ENCODE data around the gene PGC.
A peak's percentile ranks its signal among the peaks of the same experiment; 100 is the strongest.

PGC gene

GRCh38 chr6:41731561-41732086 lies 15.6 kb downstream of the PGC start:
- no peak overlapping the region for H3K4me3 ChIP-seq (ENCODE audit: low read depth, low read length)
- peaks cover 31% of the 10 kb centered on the region for H3K4me1 ChIP-seq (ENCODE audit: control insufficient read depth, insufficient read depth, low read length)
- no peaks in the 10 kb centered on the region for H3K36me3 ChIP-seq (ENCODE audit: control insufficient read depth, insufficient read depth, low read length)
- H3K9ac ChIP-seq (ENCODE audit: low read depth, low read length): no peak overlapping the region
- H3K9me3 ChIP-seq (ENCODE audit: control insufficient read depth, insufficient read depth, low read length): no peaks in the 10 kb centered on the region
- H3K27me3 ChIP-seq (ENCODE audit: control insufficient read depth, insufficient read depth, low read length): no peaks in the 10 kb centered on the region

GRCh38 chr6:41730531-41731436 lies 16.4 kb downstream of the PGC start:
- H3K9me3 ChIP-seq (ENCODE audit: control insufficient read depth, insufficient read depth, low read length): no peaks in the 10 kb centered on the region
- H3K36me3 ChIP-seq (ENCODE audit: control insufficient read depth, insufficient read depth, low read length): no peaks in the 10 kb centered on the region
- no peak overlapping the region for H3K4me3 ChIP-seq (ENCODE audit: low read depth, low read length)
- H3K9ac ChIP-seq (ENCODE audit: low read depth, low read length): no peak overlapping the region
- peaks cover 28% of the 10 kb centered on the region for H3K4me1 ChIP-seq (ENCODE audit: control insufficient read depth, insufficient read depth, low read length)
- no peaks in the 10 kb centered on the region for H3K27me3 ChIP-seq (ENCODE audit: control insufficient read depth, insufficient read depth, low read length)

GRCh38 chr6:41729624-41730023 lies 17.6 kb downstream of the PGC start:
- Histone ChIP-seq H3K27me3 (ENCODE audit: control insufficient read depth, insufficient read depth, low read length) (no peaks in the 10 kb centered on the region), H3K4me1 (ENCODE audit: control insufficient read depth, insufficient read depth, low read length) (peaks cover 26% of the 10 kb centered on the region), H3K9ac (ENCODE audit: low read depth, low read length) (no peak overlapping the region), H3K36me3 (ENCODE audit: control insufficient read depth, insufficient read depth, low read length) (no peaks in the 10 kb centered on the region), H3K9me3 (ENCODE audit: control insufficient read depth, insufficient read depth, low read length) (no peaks in the 10 kb centered on the region), H3K4me3 (ENCODE audit: low read depth, low read length) (no peak overlapping the region)

- no peaks in the 10 kb centered on the region for H3K27me3 ChIP-seq (ENCODE audit: control insufficient read depth, insufficient read depth, low read length)
- H3K36me3 ChIP-seq (ENCODE audit: control insufficient read depth, insufficient read depth, low read length): no peaks in the 10 kb centered on the region
- H3K4me3 ChIP-seq (ENCODE audit: low read depth, low read length): no peak overlapping the region
- peaks cover 26% of the 10 kb centered on the region for H3K4me1 ChIP-seq (ENCODE audit: control insufficient read depth, insufficient read depth, low read length)
- no peak overlapping the region for H3K9ac ChIP-seq (ENCODE audit: low read depth, low read length)
- H3K9me3 ChIP-seq (ENCODE audit: control insufficient read depth, insufficient read depth, low read length): no peaks in the 10 kb centered on the region
Measured at GRCh38 chr6:41728954-41729353, 18.2 kb downstream of the PGC start.

GRCh38 chr6:41728073-41728936 lies 18.9 kb downstream of the PGC start:
- Histone ChIP-seq H3K4me3 (ENCODE audit: low read depth, low read length) (no peak overlapping the region), H3K9ac (ENCODE audit: low read depth, low read length) (no peak overlapping the region), H3K9me3 (ENCODE audit: control insufficient read depth, insufficient read depth, low read length) (no peaks in the 10 kb centered on the region), H3K4me1 (ENCODE audit: control insufficient read depth, insufficient read depth, low read length) (peaks cover 26% of the 10 kb centered on the region), H3K36me3 (ENCODE audit: control insufficient read depth, insufficient read depth, low read length) (no peaks in the 10 kb centered on the region), H3K27me3 (ENCODE audit: control insufficient read depth, insufficient read depth, low read length) (no peaks in the 10 kb centered on the region)

GRCh38 chr6:41727705-41728072 lies 19.5 kb downstream of the PGC start:
- H3K4me3 ChIP-seq (ENCODE audit: low read depth, low read length): no peak overlapping the region
- no peaks in the 10 kb centered on the region for H3K36me3 ChIP-seq (ENCODE audit: control insufficient read depth, insufficient read depth, low read length)
- H3K27me3 ChIP-seq (ENCODE audit: control insufficient read depth, insufficient read depth, low read length): no peaks in the 10 kb centered on the region
- no peaks in the 10 kb centered on the region for H3K9me3 ChIP-seq (ENCODE audit: control insufficient read depth, insufficient read depth, low read length)
- peaks cover 23% of the 10 kb centered on the region for H3K4me1 ChIP-seq (ENCODE audit: control insufficient read depth, insufficient read depth, low read length)
- no peak overlapping the region for H3K9ac ChIP-seq (ENCODE audit: low read depth, low read length)

GRCh38 chr6:41726876-41727275 lies 20.3 kb downstream of the PGC start:
- H3K4me1 ChIP-seq (ENCODE audit: control insufficient read depth, insufficient read depth, low read length): peaks cover 19% of the 10 kb centered on the region

GRCh38 chr6:41724586-41725501 lies 22.4 kb downstream of the PGC start:
- Histone ChIP-seq H3K9me3 (ENCODE audit: control insufficient read depth, insufficient read depth, low read length) (no peaks in the 10 kb centered on the region), H3K9ac (ENCODE audit: low read depth, low read length) (no peak overlapping the region), H3K4me1 (ENCODE audit: control insufficient read depth, insufficient read depth, low read length) (peaks cover 14% of the 10 kb centered on the region), H3K36me3 (ENCODE audit: control insufficient read depth, insufficient read depth, low read length) (no peaks in the 10 kb centered on the region), H3K27me3 (ENCODE audit: control insufficient read depth, insufficient read depth, low read length) (no peaks in the 10 kb centered on the region), H3K4me3 (ENCODE audit: low read depth, low read length) (no peak overlapping the region)

More at GRCh38 chr6:41726876-41727275, 20.3 kb downstream of the PGC start:
- Histone ChIP-seq H3K9me3 (ENCODE audit: control insufficient read depth, insufficient read depth, low read length) (no peaks in the 10 kb centered on the region), H3K27me3 (ENCODE audit: control insufficient read depth, insufficient read depth, low read length) (no peaks in the 10 kb centered on the region), H3K36me3 (ENCODE audit: control insufficient read depth, insufficient read depth, low read length) (no peaks in the 10 kb centered on the region), H3K4me3 (ENCODE audit: low read depth, low read length) (no peak overlapping the region), H3K9ac (ENCODE audit: low read depth, low read length) (no peak overlapping the region)

- Histone ChIP-seq H3K36me3 (ENCODE audit: control insufficient read depth, insufficient read depth, low read length) (no peaks in the 10 kb centered on the region), H3K4me1 (ENCODE audit: control insufficient read depth, insufficient read depth, low read length) (peaks cover 9% of the 10 kb centered on the region), H3K27me3 (ENCODE audit: control insufficient read depth, insufficient read depth, low read length) (no peaks in the 10 kb centered on the region), H3K9ac (ENCODE audit: low read depth, low read length) (no peak overlapping the region), H3K4me3 (ENCODE audit: low read depth, low read length) (no peak overlapping the region), H3K9me3 (ENCODE audit: control insufficient read depth, insufficient read depth, low read length) (no peaks in the 10 kb centered on the region)
Measured at GRCh38 chr6:41724228-41724580, 23.0 kb downstream of the PGC start.

GRCh38 chr6:41723530-41724227 lies 23.5 kb downstream of the PGC start:
- Histone ChIP-seq H3K9me3 (ENCODE audit: control insufficient read depth, insufficient read depth, low read length) (no peaks in the 10 kb centered on the region), H3K9ac (ENCODE audit: low read depth, low read length) (peak overlapping the region; percentile 60)

More at GRCh38 chr6:41723530-41724227, 23.5 kb downstream of the PGC start:
- Histone ChIP-seq H3K4me1 (ENCODE audit: control insufficient read depth, insufficient read depth, low read length) (peaks cover 4% of the 10 kb centered on the region), H3K4me3 (ENCODE audit: low read depth, low read length) (no peak overlapping the region), H3K36me3 (ENCODE audit: control insufficient read depth, insufficient read depth, low read length) (no peaks in the 10 kb centered on the region), H3K27me3 (ENCODE audit: control insufficient read depth, insufficient read depth, low read length) (no peaks in the 10 kb centered on the region)
